WI38 (cell line): ENCODE measurements around the gene SHROOM3.

ENCODE experiments used
- H3K4me3 ChIP-seq: 2 replicates; pipeline ENCODE4 v1.5.1; 2011; ENCODE audit warnings: low read depth, mild to moderate bottlenecking, control low read depth, low read length
- TF ChIP-seq, protein P1 (sequence below): IDR thresholded peaks from 2 replicates; pipeline ENCODE4 v1.5.1; 2012; ENCODE audit warnings: low read depth, mild to moderate bottlenecking, control low read depth, low read length

SHROOM3 gene

DNA sequence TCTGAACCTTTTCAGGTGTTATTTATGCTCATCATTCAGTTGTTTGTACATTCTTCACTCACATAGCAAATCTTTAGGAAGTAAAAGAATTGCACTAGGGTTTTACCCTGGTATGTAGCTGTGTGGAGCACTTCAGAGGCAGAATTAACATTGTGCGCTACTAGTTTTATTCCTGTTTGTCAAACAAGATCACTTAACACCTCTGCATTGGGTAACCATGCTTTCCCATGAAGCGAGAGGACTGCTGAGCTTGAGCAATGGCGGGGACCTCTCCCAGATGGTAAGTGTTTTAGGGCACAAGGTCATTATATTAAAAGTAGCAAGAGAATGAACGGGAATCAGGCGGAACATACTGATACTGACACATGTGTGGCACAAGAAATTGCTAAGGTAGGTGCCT, 59.2 kb downstream of the SHROOM3 start:
- no peak overlapping the region for H3K4me3 ChIP-seq
- TF ChIP-seq, protein P1, sequence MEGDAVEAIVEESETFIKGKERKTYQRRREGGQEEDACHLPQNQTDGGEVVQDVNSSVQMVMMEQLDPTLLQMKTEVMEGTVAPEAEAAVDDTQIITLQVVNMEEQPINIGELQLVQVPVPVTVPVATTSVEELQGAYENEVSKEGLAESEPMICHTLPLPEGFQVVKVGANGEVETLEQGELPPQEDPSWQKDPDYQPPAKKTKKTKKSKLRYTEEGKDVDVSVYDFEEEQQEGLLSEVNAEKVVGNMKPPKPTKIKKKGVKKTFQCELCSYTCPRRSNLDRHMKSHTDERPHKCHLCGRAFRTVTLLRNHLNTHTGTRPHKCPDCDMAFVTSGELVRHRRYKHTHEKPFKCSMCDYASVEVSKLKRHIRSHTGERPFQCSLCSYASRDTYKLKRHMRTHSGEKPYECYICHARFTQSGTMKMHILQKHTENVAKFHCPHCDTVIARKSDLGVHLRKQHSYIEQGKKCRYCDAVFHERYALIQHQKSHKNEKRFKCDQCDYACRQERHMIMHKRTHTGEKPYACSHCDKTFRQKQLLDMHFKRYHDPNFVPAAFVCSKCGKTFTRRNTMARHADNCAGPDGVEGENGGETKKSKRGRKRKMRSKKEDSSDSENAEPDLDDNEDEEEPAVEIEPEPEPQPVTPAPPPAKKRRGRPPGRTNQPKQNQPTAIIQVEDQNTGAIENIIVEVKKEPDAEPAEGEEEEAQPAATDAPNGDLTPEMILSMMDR: no peak

- TF ChIP-seq, protein P1: no peak
- H3K4me3 ChIP-seq: no peak overlapping the region
Measured at GRCh38 chr4:76494871-76495590, 60.0 kb downstream of the SHROOM3 start.

GRCh38 chr4:76498550-76498949, 63.5 kb downstream of the SHROOM3 start:
- TF ChIP-seq, protein P1: no peak
- H3K4me3 ChIP-seq: no peak overlapping the region

DNA sequence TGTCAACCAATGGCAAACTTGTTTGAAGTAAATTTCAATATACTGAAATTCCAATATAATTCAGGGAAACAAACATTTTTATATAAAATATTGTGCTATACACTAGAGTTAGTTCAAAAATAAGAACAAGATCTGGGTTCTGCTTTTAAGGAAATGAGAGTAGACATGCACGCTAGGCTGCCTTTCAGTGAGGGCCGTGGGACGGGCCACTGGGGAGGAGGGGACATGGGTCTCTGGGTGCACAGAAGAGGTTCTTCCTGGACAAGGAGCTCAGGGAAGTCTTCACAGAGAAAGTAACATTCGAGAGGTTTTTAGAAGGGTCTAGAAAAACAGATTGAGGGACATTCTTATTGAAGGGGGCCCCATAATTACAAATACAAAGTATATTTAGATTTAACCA, 64.4 kb downstream of the SHROOM3 start:
- H3K4me3 ChIP-seq: no peak overlapping the region
- TF ChIP-seq, protein P1: no peak

- no peak overlapping the region for H3K4me3 ChIP-seq
- TF ChIP-seq, protein P1: no peak
Measured at GRCh38 chr4:76502886-76503285, 67.9 kb downstream of the SHROOM3 start.

DNA sequence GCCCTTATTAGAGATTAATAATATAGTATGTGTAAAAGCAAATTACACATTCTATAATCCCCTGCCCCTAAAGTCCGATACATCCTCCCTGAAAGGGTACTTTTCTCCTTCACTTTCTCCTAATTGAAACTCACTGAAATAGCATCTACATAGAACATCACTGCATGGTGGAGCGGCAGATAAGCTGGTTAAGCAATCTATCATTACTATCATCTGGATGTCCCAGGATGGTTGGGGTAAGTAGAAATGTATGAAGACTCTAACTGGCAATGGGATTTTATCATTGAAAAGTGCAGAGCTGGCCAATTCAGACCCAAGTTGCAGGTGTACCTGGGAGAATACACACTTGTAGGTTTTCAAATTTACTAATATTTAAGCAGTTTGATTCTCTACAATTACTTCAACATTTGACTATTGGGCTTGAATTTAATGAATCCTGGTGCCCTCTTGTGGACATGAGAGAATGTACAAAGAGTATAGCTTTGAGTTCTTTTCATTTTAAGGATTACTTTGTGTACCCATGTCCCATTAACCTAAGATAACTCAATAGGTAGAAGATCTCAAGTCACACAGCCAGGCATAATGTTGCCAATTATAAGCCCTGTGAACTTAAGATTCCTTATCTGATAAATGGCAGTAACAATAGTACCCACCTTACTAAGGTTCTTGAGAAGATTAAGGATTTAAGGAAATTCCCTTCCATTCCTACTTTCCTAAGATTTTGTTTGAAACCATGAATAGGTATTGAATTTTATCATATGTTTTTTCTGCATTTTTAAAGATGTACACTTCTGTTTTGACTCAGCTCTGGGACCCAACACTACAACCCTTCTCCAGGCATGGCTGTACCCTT, 69.8 kb downstream of the SHROOM3 start:
- TF ChIP-seq, protein P1: no peak
- H3K4me3 ChIP-seq: no peak overlapping the region

GRCh38 chr4:76511947-76512346, 76.9 kb downstream of the SHROOM3 start:
- TF ChIP-seq, protein P1: no peak
- no peak overlapping the region for H3K4me3 ChIP-seq
